ENCODE measurements around the gene RPS6KL1.
A peak's percentile ranks its signal among the peaks of the same experiment; 100 is the strongest.

RPS6KL1 gene

GRCh38 chr14:74909501-74909900 is 13.6 kb downstream of the RPS6KL1 start:
- no peak overlapping the region for H3K4me2 ChIP-seq (ENCODE audit: insufficient read depth, low read length, poor library complexity, severe bottlenecking)

DNA sequence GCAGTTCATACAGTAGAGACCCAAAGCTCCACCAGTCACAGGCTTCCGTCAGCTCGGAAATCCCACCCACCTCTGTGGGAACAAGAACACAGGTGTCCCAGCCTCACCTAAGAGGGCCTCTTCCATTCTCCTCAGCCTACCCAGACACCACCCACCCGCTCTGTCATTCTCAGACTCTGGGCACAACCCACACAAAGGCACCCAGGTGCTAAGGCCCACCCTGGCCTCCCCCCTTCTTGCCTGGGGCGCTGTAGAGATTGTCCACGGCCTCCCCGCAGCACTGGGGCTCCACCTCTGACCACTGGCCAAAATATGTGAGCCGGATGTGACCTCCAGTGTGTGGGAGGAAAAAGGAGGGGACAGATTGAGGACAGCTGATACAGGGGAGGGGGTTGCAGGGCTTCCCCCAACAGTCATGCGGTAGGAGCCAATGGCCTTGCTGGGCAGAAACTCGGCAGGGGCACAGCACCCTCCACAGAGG is 14.2 kb downstream of the RPS6KL1 start:
- H2BK5ac ChIP-seq (ENCODE audit: low read length), result no peak overlapping the region
- H2BK12ac ChIP-seq (ENCODE audit: low read length), result no peak overlapping the region
- H3K9me3 ChIP-seq (replicated peaks in 1 of 2; ENCODE audit: control insufficient read depth in 2 of 2, insufficient read depth in 1 of 2, low read depth in 1 of 2, low read length in 2 of 2), result no peaks in the 10 kb centered on the region
- no peak overlapping the region for H2AFZ ChIP-seq (ENCODE audit: low read length)
- no peaks in the 10 kb centered on the region for H3K4me1 ChIP-seq (ENCODE audit: control insufficient read depth in 2 of 2, insufficient read depth in 1 of 2, low read depth in 1 of 2, low read length in 2 of 2)
- H3K23ac ChIP-seq (ENCODE audit: low read depth, low read length, poor library complexity), result peak overlapping the region; percentile 26
- WGBS, 2 donors (ENCODE audit: extremely low coverage in 2 of 2, insufficient read length in 2 of 2, insufficient replicate concordance in 1 of 2), result no CpG with 5 or more reads among the region's 9 CpGs
- no peak overlapping the region for H3K4me2 ChIP-seq (ENCODE audit: insufficient read depth, low read length, poor library complexity, severe bottlenecking)
- H3K27me3 ChIP-seq (ENCODE audit: control insufficient read depth in 3 of 3, insufficient read depth in 3 of 3, low read depth in 1 of 3, low read length in 3 of 3), result no peaks in the 10 kb centered on the region
- H3K14ac ChIP-seq (ENCODE audit: low read length), result no peak overlapping the region
- H4K8ac ChIP-seq (ENCODE audit: low read depth, low read length), result no peak overlapping the region
- H3K27ac ChIP-seq (replicated peaks; ENCODE audit: low read length), result no peak overlapping the region
- H4K91ac ChIP-seq (ENCODE audit: low read depth, low read length, poor library complexity), result no peak overlapping the region
- no peak overlapping the region for H2BK120ac ChIP-seq (ENCODE audit: low read depth, low read length)
- H3K9ac ChIP-seq (ENCODE audit: low read depth, low read length, poor library complexity), result peak overlapping the region; percentile 53
- no peak overlapping the region for H3K18ac ChIP-seq (ENCODE audit: low read length)
- peak overlapping the region; percentile 25 for H2AK5ac ChIP-seq (ENCODE audit: low read depth, low read length)
- H2BK15ac ChIP-seq (ENCODE audit: low read length), result no peak overlapping the region
- H3K79me1 ChIP-seq (ENCODE audit: low read depth, low read length), result no peaks in the 10 kb centered on the region
- peaks cover 4 to 29% of the 10 kb centered on the region in 2 donors for H3K36me3 ChIP-seq (replicated peaks in 1 of 2; ENCODE audit: control insufficient read depth in 2 of 2, insufficient read depth in 2 of 2, low read length in 2 of 2)
- no peak overlapping the region for H3K4ac ChIP-seq (ENCODE audit: low read length)
- DNase-seq (ENCODE audit: low spot score), result no peak
- no peak overlapping the region for H3K4me3 ChIP-seq (ENCODE audit: low read length in 2 of 2)

More at GRCh38 chr14:74909501-74909900, 13.6 kb downstream of the RPS6KL1 start:
- peak overlapping the region; percentile 47 for H3K23ac ChIP-seq (ENCODE audit: low read depth, low read length, poor library complexity)
- no peaks in the 10 kb centered on the region for H3K79me1 ChIP-seq (ENCODE audit: low read depth, low read length)
- no peak overlapping the region for H2AK5ac ChIP-seq (ENCODE audit: low read depth, low read length)
- no peak overlapping the region for H3K9ac ChIP-seq (ENCODE audit: low read depth, low read length, poor library complexity)
- no CpG with 5 or more reads among the region's 14 CpGs for WGBS, 2 donors (ENCODE audit: extremely low coverage in 2 of 2, insufficient read length in 2 of 2, insufficient replicate concordance in 1 of 2)
- no peak overlapping the region for H3K4ac ChIP-seq (ENCODE audit: low read length)
- no peaks in the 10 kb centered on the region for H3K9me3 ChIP-seq (replicated peaks in 1 of 2; ENCODE audit: control insufficient read depth in 2 of 2, insufficient read depth in 1 of 2, low read depth in 1 of 2, low read length in 2 of 2)
- H2BK15ac ChIP-seq (ENCODE audit: low read length), result no peak overlapping the region
- H3K27ac ChIP-seq (replicated peaks; ENCODE audit: low read length), result no peak overlapping the region
- DNase-seq (ENCODE audit: low spot score), result no peak
- no peak overlapping the region for H2BK5ac ChIP-seq (ENCODE audit: low read length)
- no peak overlapping the region for H3K14ac ChIP-seq (ENCODE audit: low read length)
- H3K4me3 ChIP-seq (ENCODE audit: low read length in 2 of 2), result no peak overlapping the region
- no peak overlapping the region for H3K18ac ChIP-seq (ENCODE audit: low read length)
- no peaks in the 10 kb centered on the region for H3K4me1 ChIP-seq (ENCODE audit: control insufficient read depth in 2 of 2, insufficient read depth in 1 of 2, low read depth in 1 of 2, low read length in 2 of 2)
- H3K36me3 ChIP-seq (replicated peaks in 1 of 2; ENCODE audit: control insufficient read depth in 2 of 2, insufficient read depth in 2 of 2, low read length in 2 of 2), result peaks cover 4 to 23% of the 10 kb centered on the region in 2 donors
- no peak overlapping the region for H2BK120ac ChIP-seq (ENCODE audit: low read depth, low read length)
- H4K91ac ChIP-seq (ENCODE audit: low read depth, low read length, poor library complexity), result no peak overlapping the region
- no peak overlapping the region for H2BK12ac ChIP-seq (ENCODE audit: low read length)
- no peak overlapping the region for H4K8ac ChIP-seq (ENCODE audit: low read depth, low read length)
- no peak overlapping the region for H2AFZ ChIP-seq (ENCODE audit: low read length)
- H3K27me3 ChIP-seq (ENCODE audit: control insufficient read depth in 3 of 3, insufficient read depth in 3 of 3, low read depth in 1 of 3, low read length in 3 of 3), result no peaks in the 10 kb centered on the region

GRCh38 chr14:74907744-74908143 is 15.3 kb downstream of the RPS6KL1 start:
- Histone ChIP-seq H3K14ac (ENCODE audit: low read length) (no peak overlapping the region), H2BK120ac (ENCODE audit: low read depth, low read length) (no peak overlapping the region)
- no CpG with 5 or more reads among the region's 6 CpGs for WGBS, 2 donors (ENCODE audit: extremely low coverage in 2 of 2, insufficient read length in 2 of 2, insufficient replicate concordance in 1 of 2)

GRCh38 chr14:74906925-74907521 is 16.0 kb downstream of the RPS6KL1 start:
- no peak overlapping the region for H3K27ac ChIP-seq (replicated peaks; ENCODE audit: low read length)
- no peak overlapping the region for H2BK12ac ChIP-seq (ENCODE audit: low read length)
- H2AK5ac ChIP-seq (ENCODE audit: low read depth, low read length), result no peak overlapping the region
- no peaks in the 10 kb centered on the region for H3K27me3 ChIP-seq (ENCODE audit: control insufficient read depth in 3 of 3, insufficient read depth in 3 of 3, low read depth in 1 of 3, low read length in 3 of 3)
- H3K4me3 ChIP-seq (ENCODE audit: low read length in 2 of 2), result no peak overlapping the region
- no peak overlapping the region for H2AFZ ChIP-seq (ENCODE audit: low read length)
- no peak overlapping the region for H3K4ac ChIP-seq (ENCODE audit: low read length)
- no peak overlapping the region for H2BK120ac ChIP-seq (ENCODE audit: low read depth, low read length)
- peaks cover 15 to 46% of the 10 kb centered on the region in 2 donors for H3K36me3 ChIP-seq (replicated peaks in 1 of 2; ENCODE audit: control insufficient read depth in 2 of 2, insufficient read depth in 2 of 2, low read length in 2 of 2)
- H2BK5ac ChIP-seq (ENCODE audit: low read length), result no peak overlapping the region
- peaks cover 3 to 4% of the 10 kb centered on the region in 2 donors for H3K4me1 ChIP-seq (ENCODE audit: control insufficient read depth in 2 of 2, insufficient read depth in 1 of 2, low read depth in 1 of 2, low read length in 2 of 2)
- H4K91ac ChIP-seq (ENCODE audit: low read depth, low read length, poor library complexity), result no peak overlapping the region
- peak overlapping the region; percentile 60 for H3K23ac ChIP-seq (ENCODE audit: low read depth, low read length, poor library complexity)
- no peaks in the 10 kb centered on the region for H3K79me1 ChIP-seq (ENCODE audit: low read depth, low read length)
- no peak overlapping the region for H3K9ac ChIP-seq (ENCODE audit: low read depth, low read length, poor library complexity)
- no peak overlapping the region for H4K8ac ChIP-seq (ENCODE audit: low read depth, low read length)
- H3K14ac ChIP-seq (ENCODE audit: low read length), result peak overlapping the region; percentile 27
- no peak overlapping the region for H2BK15ac ChIP-seq (ENCODE audit: low read length)
- no peaks in the 10 kb centered on the region for H3K9me3 ChIP-seq (replicated peaks in 1 of 2; ENCODE audit: control insufficient read depth in 2 of 2, insufficient read depth in 1 of 2, low read depth in 1 of 2, low read length in 2 of 2)
- no peak overlapping the region for H3K4me2 ChIP-seq (ENCODE audit: insufficient read depth, low read length, poor library complexity, severe bottlenecking)
- no peak overlapping the region for H3K18ac ChIP-seq (ENCODE audit: low read length)
- DNase-seq (ENCODE audit: low spot score), result no peak
- WGBS, 2 donors (ENCODE audit: extremely low coverage in 2 of 2, insufficient read length in 2 of 2, insufficient replicate concordance in 1 of 2), result no CpG with 5 or more reads among the region's 12 CpGs

More at GRCh38 chr14:74907744-74908143, 15.3 kb downstream of the RPS6KL1 start:
- H2AFZ ChIP-seq (ENCODE audit: low read length), result no peak overlapping the region
- no peak overlapping the region for H2BK15ac ChIP-seq (ENCODE audit: low read length)
- H3K36me3 ChIP-seq (replicated peaks in 1 of 2; ENCODE audit: control insufficient read depth in 2 of 2, insufficient read depth in 2 of 2, low read length in 2 of 2), result peaks cover 9 to 39% of the 10 kb centered on the region in 2 donors
- peaks cover 3 to 4% of the 10 kb centered on the region in 2 donors for H3K4me1 ChIP-seq (ENCODE audit: control insufficient read depth in 2 of 2, insufficient read depth in 1 of 2, low read depth in 1 of 2, low read length in 2 of 2)
- no peak overlapping the region for H3K27ac ChIP-seq (replicated peaks; ENCODE audit: low read length)
- H3K9ac ChIP-seq (ENCODE audit: low read depth, low read length, poor library complexity), result no peak overlapping the region
- no peaks in the 10 kb centered on the region for H3K9me3 ChIP-seq (replicated peaks in 1 of 2; ENCODE audit: control insufficient read depth in 2 of 2, insufficient read depth in 1 of 2, low read depth in 1 of 2, low read length in 2 of 2)
- no peak overlapping the region for H4K8ac ChIP-seq (ENCODE audit: low read depth, low read length)
- DNase-seq (ENCODE audit: low spot score), result no peak
- H3K4me3 ChIP-seq (ENCODE audit: low read length in 2 of 2), result no peak overlapping the region
- H3K79me1 ChIP-seq (ENCODE audit: low read depth, low read length), result no peaks in the 10 kb centered on the region
- H4K91ac ChIP-seq (ENCODE audit: low read depth, low read length, poor library complexity), result no peak overlapping the region
- H3K4me2 ChIP-seq (ENCODE audit: insufficient read depth, low read length, poor library complexity, severe bottlenecking), result no peak overlapping the region
- no peak overlapping the region for H2BK12ac ChIP-seq (ENCODE audit: low read length)
- H3K23ac ChIP-seq (ENCODE audit: low read depth, low read length, poor library complexity), result no peak overlapping the region
- H3K4ac ChIP-seq (ENCODE audit: low read length), result no peak overlapping the region
- H2BK5ac ChIP-seq (ENCODE audit: low read length), result no peak overlapping the region
- no peak overlapping the region for H2AK5ac ChIP-seq (ENCODE audit: low read depth, low read length)
- H3K27me3 ChIP-seq (ENCODE audit: control insufficient read depth in 3 of 3, insufficient read depth in 3 of 3, low read depth in 1 of 3, low read length in 3 of 3), result no peaks in the 10 kb centered on the region
- H3K18ac ChIP-seq (ENCODE audit: low read length), result no peak overlapping the region
